ENCODE measurements around the gene SECTM1.
"Not testable (repeated sequence)": the region's sequence is repeated elsewhere in the genome, so short reads cannot be mapped to it uniquely, and the experiment has no call there.

The SECTM1 gene

DNA sequence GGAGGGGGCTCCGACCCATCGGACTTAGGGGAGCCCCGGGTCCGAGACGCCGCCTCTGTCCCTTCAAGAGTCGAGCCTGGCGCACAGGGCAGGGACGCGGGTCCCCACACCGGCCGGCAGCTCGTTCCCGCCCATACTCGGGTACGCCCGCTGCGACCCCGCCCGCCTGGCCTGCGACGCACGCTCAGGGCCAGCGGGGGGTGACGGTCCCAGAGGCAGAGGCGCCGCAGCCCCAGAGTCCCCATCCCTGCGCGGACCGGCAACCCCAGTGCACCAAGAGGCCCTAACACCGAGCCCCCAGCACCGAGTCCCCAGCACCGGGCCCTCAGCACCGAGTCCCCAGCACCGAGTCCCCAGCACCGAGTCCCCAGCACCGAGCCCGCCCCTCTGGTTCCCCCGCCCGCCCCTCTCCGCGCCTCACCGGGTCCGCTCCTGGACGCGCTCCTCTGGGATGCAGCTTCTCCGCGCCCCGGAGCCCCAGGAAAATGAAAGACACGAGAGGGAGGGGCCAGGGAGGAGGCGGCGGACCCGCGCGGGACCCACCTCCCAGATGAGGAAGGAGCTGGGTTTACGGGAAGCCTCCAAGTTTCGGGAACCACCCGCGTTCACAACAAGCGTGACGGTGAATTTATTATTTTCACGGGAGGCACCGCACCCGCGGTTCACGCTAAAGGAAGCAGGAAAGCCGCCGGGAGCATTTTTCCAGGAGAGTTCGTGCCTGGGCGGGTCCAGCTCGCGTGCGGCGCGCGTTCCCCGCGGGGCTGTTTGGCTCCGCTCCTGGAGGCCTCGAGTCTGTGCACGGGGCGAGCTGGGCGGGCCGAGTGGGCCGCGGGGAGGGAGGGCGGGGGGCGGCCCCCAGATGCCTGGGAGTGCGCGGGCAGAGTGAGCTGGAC lies at the start of gene SECTM1:
TSS of gene SECTM1 (minus strand) at position 488 of the 893 bp plus-strand sequence. CDS start 6,526 bp downstream, outside the sequence.
- no peak for DNase-seq

DNA sequence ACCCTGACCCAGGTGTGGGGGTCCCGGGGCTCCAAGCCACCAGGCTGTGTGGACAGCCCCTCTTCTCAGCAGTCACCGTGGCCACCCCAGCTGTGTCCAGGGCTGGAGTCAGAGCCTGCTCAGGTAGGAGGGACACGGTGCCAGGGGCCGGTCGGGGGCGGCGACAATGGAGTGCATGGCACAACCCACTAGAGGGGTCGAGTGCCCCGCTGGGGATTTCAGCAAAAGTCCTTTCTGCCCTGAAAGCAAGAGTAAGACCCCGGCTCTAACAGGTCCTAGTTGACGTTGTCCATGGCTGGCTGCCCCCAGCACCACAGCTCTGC lies 49.3 kb upstream of the SECTM1 start:
- no peak for DNase-seq

DNA sequence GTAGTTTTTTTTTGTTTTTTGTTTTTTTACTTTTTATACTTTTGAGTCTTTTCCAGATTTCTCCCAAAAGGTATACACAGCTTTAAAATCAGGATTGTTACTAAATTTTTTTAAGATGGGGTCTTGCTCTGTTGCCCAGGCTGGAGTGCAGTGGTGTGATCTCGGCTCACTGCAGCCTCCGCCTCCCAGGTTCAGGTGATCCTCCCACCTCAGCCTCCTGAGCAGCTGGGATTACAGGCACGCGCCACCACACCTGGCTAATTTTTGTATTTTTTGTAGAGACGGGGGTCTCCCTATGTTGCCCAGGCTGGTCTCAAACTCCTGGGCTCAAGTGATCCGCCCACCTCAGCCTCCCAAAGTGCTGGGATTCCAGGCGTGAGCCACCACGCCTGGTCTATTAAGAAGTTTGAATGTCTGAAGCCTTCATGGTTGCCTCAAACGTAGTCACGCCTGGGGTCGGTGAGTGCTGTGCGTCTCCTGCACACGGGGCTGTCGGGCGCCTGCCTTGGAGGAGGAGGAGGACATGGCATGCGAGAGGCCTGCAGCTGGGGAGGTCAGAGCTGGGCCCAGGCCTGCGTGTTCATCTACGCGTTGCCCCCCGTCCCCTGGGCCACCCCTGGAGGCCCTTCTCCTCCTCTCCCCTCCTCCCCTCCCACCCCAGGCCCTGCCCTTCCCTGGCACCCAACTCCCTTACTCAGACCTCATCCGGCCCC lies 48.8 kb upstream of the SECTM1 start:
- not testable (repeated sequence) for DNase-seq

DNA sequence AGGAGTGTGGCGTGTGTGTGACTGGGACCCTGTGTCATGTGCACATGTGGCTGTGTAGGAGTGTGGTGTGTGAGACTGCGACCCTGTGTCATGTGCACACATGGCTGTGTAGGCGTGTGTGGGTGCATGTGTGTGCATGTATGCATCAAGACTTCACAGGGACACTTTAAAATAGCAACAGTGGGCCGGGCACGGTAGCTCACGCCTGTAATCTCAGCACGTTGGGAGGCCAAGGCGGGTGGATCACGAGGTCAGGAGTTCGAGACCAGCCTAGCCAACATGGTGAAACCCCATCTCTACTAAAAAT lies 48.1 kb upstream of the SECTM1 start:
- not testable (repeated sequence) for DNase-seq

DNA sequence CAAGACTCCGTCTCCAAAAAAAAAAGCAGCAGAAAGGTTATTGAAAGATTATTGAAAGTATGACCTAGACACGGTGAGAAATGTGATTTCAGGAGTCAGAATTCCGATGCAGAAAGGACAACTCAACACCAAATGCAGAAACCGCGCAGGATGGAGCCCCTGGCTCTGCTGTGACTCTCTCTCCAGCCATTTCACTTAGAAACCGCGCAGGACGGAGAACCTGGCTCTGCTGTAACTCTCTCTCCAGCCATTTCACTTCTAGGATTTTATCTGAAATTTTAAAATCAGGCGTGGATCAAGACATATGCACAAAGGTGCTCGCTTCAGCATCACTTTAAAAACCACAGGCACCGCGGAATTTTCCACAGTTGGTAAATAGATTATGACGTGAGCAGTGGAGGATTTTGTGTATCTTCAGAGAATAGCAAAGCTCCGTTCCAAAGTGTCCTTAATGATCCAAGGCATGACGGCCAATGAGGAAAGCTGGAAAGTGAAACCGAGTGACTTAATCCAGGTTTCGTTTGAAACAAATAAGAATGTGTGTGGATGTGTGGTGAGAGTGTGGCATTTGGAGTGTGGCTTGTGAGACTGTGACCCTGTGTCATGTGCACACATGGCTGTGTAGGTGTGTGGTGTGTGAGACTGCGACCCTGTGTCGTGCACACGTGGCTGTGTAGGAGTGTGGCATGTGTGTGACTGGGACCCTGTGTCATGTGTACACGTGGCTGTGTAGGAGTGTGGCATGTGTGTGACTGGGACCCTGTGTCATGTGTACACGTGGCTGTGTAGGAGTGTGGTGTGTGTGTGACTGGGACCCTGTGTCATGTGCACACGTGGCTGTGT lies 47.5 kb upstream of the SECTM1 start:
- DNase-seq: no peak

DNA sequence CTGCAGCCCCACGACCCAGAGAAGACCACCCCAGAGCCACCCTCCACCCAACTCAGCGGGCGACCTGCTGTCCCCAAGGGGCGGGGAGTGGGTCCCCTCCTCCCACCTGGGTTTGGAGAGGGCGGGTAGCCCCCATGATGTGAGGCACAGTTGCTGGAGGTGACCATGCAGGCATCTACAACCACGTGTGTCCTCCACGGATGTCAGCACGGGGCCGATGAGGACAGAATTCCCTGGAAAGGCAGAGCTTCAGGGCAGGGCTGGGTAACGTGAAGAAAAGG lies 45.1 kb upstream of the SECTM1 start:
- DNase-seq: no peak

DNA sequence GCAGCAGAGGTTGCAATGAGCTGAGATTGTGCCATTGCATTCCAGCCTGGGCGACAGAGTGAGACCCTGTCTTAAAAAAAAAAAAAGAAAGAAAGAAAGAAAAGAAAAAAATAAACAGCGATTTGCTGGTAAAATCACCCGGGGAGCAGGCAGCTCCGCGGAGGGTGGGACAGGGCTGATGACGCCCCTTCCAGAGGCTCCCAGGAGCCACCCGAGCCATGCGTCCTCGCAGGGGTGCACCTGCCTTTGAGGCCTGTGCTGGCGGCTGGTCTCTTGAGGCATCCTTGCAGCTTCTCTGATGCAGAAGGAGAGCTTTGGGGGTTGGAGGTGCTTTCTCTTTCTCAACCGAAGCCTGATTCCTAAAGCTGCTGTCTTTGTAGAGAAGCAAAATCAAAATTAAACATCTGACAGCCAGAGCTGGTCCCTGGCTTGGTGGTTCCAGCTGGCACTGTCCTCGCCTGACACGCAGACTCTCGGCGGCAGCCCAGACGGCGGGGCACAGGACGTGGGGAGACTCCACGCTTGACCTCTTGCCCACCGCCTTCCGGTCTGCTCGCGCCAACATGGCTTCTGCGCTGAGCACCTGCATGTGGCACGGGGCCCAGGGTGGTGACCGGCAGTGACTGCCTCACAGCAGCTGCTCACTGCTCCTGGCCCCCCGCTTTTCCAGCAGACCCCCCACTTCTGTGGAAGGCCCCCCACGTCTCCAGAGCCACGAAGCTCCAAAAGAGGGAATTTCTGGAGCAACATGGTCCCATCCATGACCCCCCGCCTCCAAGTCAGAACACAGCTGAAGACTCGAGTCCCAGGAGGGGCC lies 44.6 kb upstream of the SECTM1 start:
- no peak for DNase-seq

DNA sequence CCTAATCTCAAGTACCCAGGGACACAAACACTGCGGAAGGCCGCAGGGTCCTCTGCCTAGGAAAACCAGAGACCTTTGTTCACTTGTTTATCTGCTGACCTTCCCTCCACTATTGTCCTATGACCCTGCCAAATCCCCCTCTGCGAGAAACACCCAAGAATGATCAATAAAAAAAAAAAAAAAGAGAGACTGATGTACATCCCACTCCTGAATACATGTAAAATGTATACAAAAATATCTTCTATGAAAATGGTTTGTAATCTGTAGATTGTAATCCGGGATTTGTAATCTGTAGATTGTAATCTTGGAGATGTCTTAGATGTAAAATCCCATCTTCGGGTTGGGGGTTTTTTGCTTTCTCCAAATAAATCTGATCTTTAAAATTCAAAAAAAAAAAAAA lies 43.7 kb upstream of the SECTM1 start:
- not testable (repeated sequence) for DNase-seq

DNA sequence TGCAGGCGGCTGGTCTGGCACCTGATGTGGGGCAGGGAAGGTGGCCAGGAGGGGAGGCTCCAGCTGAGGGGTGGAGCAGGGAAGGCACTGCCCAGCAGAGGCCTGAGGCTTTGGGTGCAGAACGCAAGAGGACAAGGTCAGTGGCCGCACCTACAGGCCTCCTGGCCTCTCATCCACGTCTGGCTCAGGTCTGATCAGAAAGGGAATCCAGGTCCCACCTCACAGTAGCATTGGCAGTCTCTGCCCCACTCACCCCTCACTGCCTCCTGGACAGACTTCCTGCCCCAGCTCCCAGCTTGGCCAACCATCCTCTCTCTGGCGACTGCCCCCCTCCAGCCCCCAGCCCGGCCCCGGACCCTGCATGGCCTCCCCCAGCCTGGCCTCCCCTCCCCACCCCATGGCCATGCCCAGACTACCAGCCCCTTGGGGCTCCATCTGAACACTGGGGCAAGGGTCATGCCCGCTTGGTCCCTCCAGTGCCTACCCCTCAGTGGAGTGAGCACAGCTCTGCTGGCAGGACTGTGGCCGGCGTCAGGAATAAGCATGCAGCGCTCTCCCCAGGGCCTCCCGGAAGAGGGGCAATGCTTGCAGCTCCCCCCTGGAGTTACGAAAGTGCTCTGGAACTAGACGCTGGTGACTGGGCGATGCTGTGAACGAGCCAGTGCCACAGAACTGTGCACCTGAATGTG lies 42.6 kb upstream of the SECTM1 start:
- DNase-seq: no peak

DNA sequence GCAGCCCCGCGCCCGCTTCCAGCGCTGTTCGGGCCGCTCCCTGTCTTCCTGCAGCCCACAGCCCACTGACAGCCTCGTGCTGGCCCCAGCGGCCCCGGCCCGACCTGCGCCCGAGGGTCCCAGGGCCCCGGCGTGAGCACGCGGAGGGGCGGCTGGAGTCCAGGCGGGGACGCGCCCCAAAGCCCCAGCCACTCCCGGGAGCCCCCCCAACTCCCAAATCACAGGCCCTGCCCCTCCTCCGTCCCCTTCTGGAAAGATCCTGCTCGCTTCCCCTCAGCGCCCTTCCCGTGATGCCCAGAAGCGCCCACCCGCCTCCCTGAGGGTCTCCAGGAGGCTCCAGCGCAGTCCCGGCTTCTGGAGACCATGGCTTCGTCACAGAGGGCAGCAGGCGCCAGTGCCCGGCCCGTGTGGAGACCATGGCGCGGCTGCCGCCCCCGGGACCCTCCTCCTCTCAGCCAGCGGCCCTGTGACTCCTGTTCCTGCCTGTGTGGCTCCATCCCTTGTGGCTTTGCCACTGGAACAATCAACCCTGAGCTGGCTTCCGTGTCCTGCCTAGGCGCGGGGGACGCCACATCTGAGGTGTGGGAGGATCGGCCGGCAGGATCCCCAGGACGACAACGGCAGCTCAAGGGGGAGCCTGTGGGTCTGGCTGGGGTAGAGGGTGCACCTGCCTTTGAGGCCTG lies 41.9 kb upstream of the SECTM1 start:
- DNase-seq: no peak

DNA sequence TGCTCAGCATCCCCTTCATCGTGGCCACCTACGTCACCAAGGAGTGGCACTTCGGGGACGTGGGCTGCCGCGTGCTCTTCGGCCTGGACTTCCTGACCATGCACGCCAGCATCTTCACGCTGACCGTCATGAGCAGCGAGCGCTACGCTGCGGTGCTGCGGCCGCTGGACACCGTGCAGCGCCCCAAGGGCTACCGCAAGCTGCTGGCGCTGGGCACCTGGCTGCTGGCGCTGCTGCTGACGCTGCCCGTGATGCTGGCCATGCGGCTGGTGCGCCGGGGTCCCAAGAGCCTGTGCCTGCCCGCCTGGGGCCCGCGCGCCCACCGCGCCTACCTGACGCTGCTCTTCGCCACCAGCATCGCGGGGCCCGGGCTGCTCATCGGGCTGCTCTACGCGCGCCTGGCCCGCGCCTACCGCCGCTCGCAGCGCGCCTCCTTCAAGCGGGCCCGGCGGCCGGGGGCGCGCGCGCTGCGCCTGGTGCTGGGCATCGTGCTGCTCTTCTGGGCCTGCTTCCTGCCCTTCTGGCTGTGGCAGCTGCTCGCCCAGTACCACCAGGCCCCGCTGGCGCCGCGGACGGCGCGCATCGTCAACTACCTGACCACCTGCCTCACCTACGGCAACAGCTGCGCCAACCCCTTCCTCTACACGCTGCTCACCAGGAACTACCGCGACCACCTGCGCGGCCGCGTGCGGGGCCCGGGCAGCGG lies 41.2 kb upstream of the SECTM1 start:
- no peak for DNase-seq

DNA sequence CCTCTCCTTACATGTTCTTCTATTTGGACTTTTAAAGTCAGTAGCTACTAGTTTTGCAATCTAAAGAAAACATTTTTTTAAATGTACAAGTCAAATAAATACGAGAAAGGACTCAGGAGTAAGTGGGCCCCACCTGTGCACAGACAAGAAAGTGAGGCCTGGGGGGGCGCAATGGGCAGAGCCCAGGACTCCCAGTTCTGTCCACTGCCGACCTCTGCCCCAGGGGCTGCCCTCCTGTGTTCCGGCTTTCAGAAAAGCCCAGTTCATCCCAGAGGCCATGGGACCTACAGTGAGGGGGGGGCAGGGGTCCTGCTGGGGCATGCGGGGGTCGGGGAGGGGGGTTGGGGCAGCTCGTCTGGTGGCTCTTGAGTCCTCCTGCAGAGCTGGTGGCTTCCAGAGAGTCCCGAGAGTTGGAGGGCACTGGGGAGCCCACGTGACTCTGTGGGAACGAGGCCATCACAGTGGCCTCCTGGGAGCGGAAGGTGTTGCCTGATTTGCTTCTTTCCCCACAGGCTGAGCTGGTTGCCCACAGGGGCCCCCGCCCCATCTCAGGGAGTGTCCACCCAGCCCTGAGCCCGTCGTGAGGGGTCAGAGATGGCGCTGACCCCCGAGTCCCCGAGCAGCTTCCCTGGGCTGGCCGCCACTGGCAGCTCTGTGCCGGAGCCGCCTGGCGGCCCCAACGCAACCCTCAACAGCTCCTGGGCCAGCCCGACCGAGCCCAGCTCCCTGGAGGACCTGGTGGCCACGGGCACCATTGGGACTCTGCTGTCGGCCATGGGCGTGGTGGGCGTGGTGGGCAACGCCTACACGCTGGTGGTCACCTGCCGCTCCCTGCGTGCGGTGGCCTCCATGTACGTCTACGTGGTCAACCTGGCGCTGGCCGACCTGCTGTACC lies 40.4 kb upstream of the SECTM1 start:
- DNase-seq: no peak

DNA sequence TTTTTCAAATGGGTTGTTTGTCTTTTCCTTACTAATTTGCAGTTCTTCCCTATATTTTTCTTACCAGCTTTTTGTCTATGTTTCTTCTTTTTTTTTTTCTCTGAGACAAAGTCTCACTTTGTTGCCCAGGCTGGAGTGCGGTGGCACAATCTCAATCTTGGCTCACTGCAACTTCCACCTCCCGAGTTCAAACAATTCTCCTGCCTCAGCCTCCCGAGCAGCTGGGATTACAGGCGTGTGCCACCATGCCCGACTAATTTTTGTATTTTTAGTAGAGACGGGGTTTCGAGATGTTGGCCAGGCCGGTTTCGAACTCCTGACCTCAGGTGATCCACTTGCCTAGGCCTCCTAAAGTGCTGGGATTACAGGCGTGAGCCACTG lies 39.5 kb upstream of the SECTM1 start:
- not testable (repeated sequence) for DNase-seq

DNA sequence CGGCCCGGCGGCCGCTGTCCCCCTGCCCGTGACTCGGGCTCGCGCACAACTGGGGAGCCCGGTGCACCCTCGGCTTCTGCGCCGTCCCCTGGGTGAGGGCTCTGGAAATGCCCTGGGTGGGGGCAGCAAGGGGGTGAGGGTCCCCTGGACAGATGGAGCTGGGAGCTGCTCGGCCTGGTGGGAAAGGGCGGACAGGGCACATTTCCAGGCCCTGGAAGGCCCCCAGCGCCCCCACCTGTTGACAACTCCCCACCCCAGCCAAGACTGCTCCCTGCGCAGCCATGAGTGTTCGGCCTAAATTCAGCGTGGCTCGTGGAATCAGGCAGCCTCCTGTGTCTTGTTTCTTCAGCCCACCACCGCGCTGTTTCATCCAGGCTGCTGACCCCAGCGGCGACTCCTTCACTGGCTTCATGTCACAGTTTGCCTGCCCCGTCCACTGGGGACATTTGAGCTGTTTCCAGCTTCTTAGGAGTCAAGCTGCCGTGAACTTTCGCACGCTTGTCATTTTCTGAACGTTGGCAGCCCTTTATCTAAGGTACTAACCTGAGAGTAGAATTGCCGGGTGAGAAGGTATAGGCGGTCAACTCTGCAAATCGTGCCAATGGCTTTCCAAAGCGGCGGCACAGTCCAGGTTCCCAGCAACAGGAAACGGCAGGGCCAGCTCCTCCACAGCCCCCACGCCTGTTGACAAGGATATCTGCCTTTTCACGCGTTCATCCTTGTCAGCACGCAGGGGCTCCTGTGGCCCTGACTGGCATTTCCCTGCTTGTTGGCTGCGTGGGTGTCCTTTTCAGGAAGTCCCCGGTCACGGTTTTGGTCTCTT lies 38.9 kb upstream of the SECTM1 start:
- DNase-seq: no peak

DNA sequence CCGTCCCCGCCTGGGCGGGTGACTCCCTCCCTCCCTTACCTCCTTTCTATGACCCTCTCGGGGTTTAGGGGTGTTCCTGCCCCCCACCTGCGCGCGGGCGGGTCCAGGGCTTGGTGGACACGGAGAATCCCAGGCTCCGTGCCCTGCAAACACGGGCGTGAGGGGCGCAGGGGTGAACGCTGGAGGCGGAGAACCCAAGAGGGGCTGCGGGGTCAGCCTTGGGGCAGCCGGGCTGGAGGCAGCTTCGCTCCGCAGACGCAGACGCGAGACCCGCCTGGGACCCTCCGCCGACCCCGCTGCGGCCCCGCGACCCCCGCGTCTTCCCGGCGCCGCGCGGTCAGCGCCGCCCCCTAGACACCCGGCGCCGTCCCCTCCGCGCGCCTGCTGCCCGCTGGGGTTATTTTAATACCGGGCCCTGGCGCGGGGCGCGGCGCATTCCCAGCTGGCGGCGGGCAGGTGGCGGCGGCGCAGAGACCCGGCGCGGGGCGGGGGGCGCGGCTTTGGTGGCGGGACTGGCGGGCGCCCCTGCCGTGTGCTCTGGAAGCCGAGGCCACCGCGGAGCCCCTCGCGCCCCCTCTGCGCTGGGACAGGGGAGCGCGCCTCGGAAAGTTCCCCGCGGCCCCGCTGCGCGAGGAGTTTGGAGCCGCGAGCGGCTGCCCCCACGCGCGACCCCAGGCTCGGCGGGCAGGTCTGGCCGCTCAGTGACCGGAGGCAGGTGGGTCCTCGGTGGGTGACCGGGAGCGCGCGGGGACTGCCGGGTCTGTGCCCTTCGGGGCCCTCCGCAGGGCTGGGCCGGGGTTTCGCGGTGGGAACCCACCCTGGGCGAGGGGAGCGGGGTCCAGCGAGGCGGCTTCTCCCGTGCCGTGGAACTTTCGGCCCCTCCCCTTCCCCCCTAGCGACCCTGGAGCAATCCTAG lies 38.0 kb upstream of the SECTM1 start, which contains the start of gene UTS2R:
TSS of gene UTS2R (plus strand) at position 433 of the 916 bp plus-strand sequence. CDS start 2,560 bp downstream, outside the sequence.
- no peak for DNase-seq

DNA sequence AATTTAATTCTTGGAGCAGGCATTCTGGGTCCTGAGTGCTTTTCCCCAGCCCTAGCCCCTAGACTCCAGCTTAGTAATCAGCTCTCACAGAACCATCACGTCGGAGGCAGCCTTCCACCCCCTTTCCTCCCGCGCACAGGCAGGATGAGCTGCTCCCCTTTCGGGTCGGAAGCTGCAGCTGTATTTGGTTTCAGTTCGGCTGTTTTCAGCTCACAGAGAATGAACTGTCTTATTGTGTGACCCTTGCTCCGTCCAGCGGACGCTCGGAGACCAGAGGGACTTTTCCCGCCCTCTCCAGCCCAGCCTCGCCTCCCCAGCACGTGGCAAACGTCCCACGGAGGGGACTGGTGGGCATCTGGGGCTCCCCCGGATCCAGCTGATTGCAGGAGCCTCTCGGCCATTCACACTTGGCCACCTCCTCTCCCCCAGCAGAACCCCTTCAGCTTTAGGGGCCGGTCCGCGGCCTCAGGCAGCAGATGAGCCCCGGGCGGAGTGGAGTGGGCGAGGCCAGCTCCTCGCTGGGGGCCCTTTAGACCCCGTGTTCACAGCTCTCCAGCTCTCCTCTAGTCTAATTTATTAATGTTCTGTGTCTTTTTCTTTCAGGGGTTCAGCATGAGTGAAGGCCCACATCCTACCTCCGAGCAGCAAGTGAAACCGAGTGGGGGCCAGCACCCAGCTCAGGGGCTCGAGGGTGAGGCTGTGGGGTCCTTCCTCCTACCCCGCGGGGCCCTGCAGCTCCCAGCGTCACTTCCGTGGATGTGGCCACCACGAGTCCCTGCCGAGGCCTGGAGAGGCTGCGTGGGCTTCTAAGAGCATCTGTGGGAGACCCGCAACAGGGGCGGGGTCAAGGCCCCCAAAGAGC lies 37.1 kb upstream of the SECTM1 start:
- no peak for DNase-seq

DNA sequence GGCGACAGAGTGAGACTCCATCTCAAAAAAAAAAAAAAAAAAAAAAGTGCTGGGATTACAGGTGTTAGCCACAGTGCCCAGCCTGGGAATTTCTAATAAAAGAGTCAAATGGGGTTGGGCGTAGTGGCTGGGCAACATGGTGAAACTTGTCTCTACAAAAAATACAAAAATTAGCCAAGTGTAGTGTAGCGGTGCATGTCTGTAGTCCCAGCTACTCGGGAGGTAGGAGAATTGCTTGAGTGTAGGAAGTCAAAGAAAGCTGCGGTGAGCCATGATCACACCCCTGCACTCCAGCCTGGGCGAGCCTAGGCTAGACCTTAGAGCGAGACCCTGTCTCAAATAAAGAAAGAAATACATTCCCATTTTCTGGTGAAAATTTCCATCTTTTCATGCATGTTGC lies 35.6 kb upstream of the SECTM1 start:
- DNase-seq: no peak
